K562 (cell line): Measurements from ENCODE around the gene DCAF5.

Experiments used
- E2F4 ChIP-seq: sonication (generic); formaldehyde crosslinking; IDR thresholded peaks from 2 replicates; pipeline ENCODE4 v1.8.0; 2022; ENCODE audit warnings: mild to moderate bottlenecking, low read depth, missing genetic modification reagents
- HNRNPK ChIP-seq: fragments of 200-400 bp; formaldehyde crosslinking; IDR thresholded peaks from one replicate; pipeline ENCODE4 v1.6.1; 2018; ENCODE audit warnings: mild to moderate bottlenecking, low read depth, low read length; ENCODE audit not compliant: poor library complexity, severe bottlenecking
- HOMEZ ChIP-seq: fragments of 250-450 bp; sonication (Bioruptor Pico); IDR thresholded peaks from 2 replicates; pipeline ENCODE4 v1.4.0; 2020; ENCODE audit warnings: mild to moderate bottlenecking, moderate library complexity
- TF ChIP-seq, protein P1 (sequence below): fragments of 450-650 bp; IDR thresholded peaks from 2 replicates; pipeline ENCODE4 v1.6.1; 2017; ENCODE audit warnings: mild to moderate bottlenecking, moderate library complexity

GRCh38 chr14:69079188-69079742 lies 73.7 kb downstream of the DCAF5 start:
- no peak for TF ChIP-seq HNRNPK
- no peak for TF ChIP-seq HOMEZ (CRISPR knock-in tag)
- no peak for TF ChIP-seq E2F4
- TF ChIP-seq, protein P1, sequence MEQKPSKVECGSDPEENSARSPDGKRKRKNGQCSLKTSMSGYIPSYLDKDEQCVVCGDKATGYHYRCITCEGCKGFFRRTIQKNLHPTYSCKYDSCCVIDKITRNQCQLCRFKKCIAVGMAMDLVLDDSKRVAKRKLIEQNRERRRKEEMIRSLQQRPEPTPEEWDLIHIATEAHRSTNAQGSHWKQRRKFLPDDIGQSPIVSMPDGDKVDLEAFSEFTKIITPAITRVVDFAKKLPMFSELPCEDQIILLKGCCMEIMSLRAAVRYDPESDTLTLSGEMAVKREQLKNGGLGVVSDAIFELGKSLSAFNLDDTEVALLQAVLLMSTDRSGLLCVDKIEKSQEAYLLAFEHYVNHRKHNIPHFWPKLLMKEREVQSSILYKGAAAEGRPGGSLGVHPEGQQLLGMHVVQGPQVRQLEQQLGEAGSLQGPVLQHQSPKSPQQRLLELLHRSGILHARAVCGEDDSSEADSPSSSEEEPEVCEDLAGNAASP = no peak
